ENCODE measurements around the gene ZNF445. TPM values are rescaled to one million over a fixed set of nuclear protein-coding genes. Genes with fewer than 3 reads are reported as not detected.

Gene ZNF445
- total and polyA plus RNA-seq, 2 donors (not counting 3 experiments of a cell fraction or from before 2014, with no cell fraction given): 2.3 to 17.8 TPM

GRCh38 chr3:44395714-44396113 is 81.8 kb downstream of the ZNF445 start:
- Histone ChIP-seq H3K4me1 (ENCODE audit: control insufficient read depth, extremely low read depth, insufficient read depth, low read length) (no peaks in the 10 kb centered on the region), H3K36me3 (ENCODE audit: control insufficient read depth in 2 of 2, extremely low read depth in 1 of 2, insufficient read depth in 2 of 2, low read length in 2 of 2) (peaks cover 0 to 2% of the 10 kb centered on the region in 2 experiments), H3K9me1 (replicated peaks; ENCODE audit: control insufficient read depth, extremely low read depth, insufficient read depth, low read length) (no peaks in the 10 kb centered on the region), H3K9me3 (replicated peaks; ENCODE audit: control insufficient read depth, insufficient read depth, low read length) (no peaks in the 10 kb centered on the region), H3K27ac (ENCODE audit: insufficient read depth, low read depth, low read length) (no peak overlapping the region), H3K4me3 (replicated peaks in 1 of 3; ENCODE audit: insufficient read depth in 1 of 3, low read depth in 1 of 3, low read length in 3 of 3) (no peak overlapping the region), H3K79me2 (ENCODE audit: control insufficient read depth, insufficient read depth, low read length) (no peaks in the 10 kb centered on the region), H2AFZ (ENCODE audit: low read depth, low read length) (no peak overlapping the region), H4K20me1 (replicated peaks; ENCODE audit: control insufficient read depth, extremely low read depth, insufficient read depth, low read length) (no peaks in the 10 kb centered on the region), H3K4me2 (ENCODE audit: insufficient read depth, low read length) (no peak overlapping the region), H3K27me3 (ENCODE audit: control insufficient read depth in 2 of 2, insufficient read depth in 2 of 2, low read length in 2 of 2) (no peaks in the 10 kb centered on the region), H3K9ac (replicated peaks; ENCODE audit: extremely low read depth, insufficient read depth, low read length) (no peak overlapping the region)
- ChIA-PET CTCF (no interaction called here), POLR2A (no interaction called here)
- no peak for TF ChIP-seq GATA2 (IDR thresholded peaks at IDR 0.05; ENCODE audit: insufficient read depth, insufficient read length, low read depth, low read length)
- no peak for TF ChIP-seq CTCF (IDR thresholded peaks at IDR 0.05; ENCODE audit: extremely low read depth in 1 of 2, insufficient read depth in 1 of 2, low read depth in 1 of 2, low read length in 2 of 2)
- no peak for TF ChIP-seq MAX (IDR thresholded peaks at IDR 0.05; ENCODE audit: insufficient read depth, insufficient read length)
- TF ChIP-seq POLR2AphosphoS5 (IDR thresholded peaks at IDR 0.05; ENCODE audit: insufficient read depth, low read depth, low read length): no peak
- TF ChIP-seq JUN (IDR thresholded peaks at IDR 0.05; ENCODE audit: borderline replicate concordance, insufficient read depth, insufficient read length, low read depth): no peak
- TF ChIP-seq POLR2A (IDR thresholded peaks at IDR 0.05; ENCODE audit: low read depth, low read length): no peak
- TF ChIP-seq MYC (IDR thresholded peaks at IDR 0.05; ENCODE audit: low read depth, low read length): no peak
- TF ChIP-seq EZH2 (IDR thresholded peaks at IDR 0.05; ENCODE audit: borderline replicate concordance, low read depth, low read length, severe bottlenecking): no peak
- no peak for TF ChIP-seq FOS (IDR thresholded peaks at IDR 0.05; ENCODE audit: borderline replicate concordance, insufficient read depth, low read length)
- dilution Hi-C loops (cut with MboI; ENCODE audit: extremely low pct_ligation_motif_present, low sequenced_read_pairs): no loop called here
- no peak for FAIRE-seq
- BruUV-seq (replicated peaks): no TSS peak
- intact Hi-C loops (cut with micrococcal nuclease): no loop called here
- DNase-seq (ENCODE audit: low read depth, low spot score): no peak

Measured in endothelial cell of umbilical vein (primary cell).